Central memory CD8-positive, alpha-beta T cell (primary cell): Measurements from ENCODE around the gene EFNA1.
"Not testable (repeated sequence)": the region's sequence is repeated elsewhere in the genome, so short reads cannot be mapped to it uniquely, and the experiment has no call there.

Experiments used
- ATAC-seq: fragments of 150-1000 bp; cut with Tn5 transposase; replicated peaks from 2 replicates; pipeline ENCODE4 v1.10.0; 2022; ENCODE audit warnings: mild to moderate bottlenecking, moderate FRiP score, moderate number of reproducible peaks; ENCODE audit not compliant: poor library complexity, severe bottlenecking; ENCODE audit errors: extremely low read depth
- DNase-seq, 2 donors: peaks; one replicate each; pipeline ENCODE4 v3.0.0; 2021; ENCODE audit warnings: low spot score in 2 of 2
- H3K27ac Mint-ChIP-seq: one replicate; pipeline ENCODE4 v1.8.0; 2022; ENCODE audit warnings: low read depth, mild to moderate bottlenecking, moderate library complexity, mixed read lengths
- H3K27me3 Mint-ChIP-seq: one replicate; pipeline ENCODE4 v1.8.0; 2022; ENCODE audit warnings: mixed read lengths
- H3K36me3 Mint-ChIP-seq: one replicate; pipeline ENCODE4 v1.8.0; 2022; ENCODE audit warnings: mild to moderate bottlenecking, moderate library complexity, mixed read lengths; ENCODE audit not compliant: insufficient read depth
- H3K4me1 Mint-ChIP-seq: one replicate; pipeline ENCODE4 v1.8.0; 2022; ENCODE audit warnings: mixed read lengths
- H3K4me3 Mint-ChIP-seq: one replicate; pipeline ENCODE4 v1.8.0; 2022; ENCODE audit warnings: mild to moderate bottlenecking, moderate library complexity, mixed read lengths
- H3K9me3 Mint-ChIP-seq: one replicate; pipeline ENCODE4 v1.8.0; 2022; ENCODE audit warnings: mixed read lengths

Gene EFNA1

GRCh38 chr1:155131856-155132255 is 4.2 kb downstream of the EFNA1 start:
- Mint-ChIP-seq H3K4me3 (no peak overlapping the region), H3K27ac (no peak overlapping the region), H3K4me1 (peaks cover 41% of the 10 kb centered on the region), H3K36me3 (peaks cover 7% of the 10 kb centered on the region), H3K27me3 (peaks cover 38% of the 10 kb centered on the region), H3K9me3 (no peaks in the 10 kb centered on the region)
- no peak for DNase-seq
- no peak for ATAC-seq

DNA sequence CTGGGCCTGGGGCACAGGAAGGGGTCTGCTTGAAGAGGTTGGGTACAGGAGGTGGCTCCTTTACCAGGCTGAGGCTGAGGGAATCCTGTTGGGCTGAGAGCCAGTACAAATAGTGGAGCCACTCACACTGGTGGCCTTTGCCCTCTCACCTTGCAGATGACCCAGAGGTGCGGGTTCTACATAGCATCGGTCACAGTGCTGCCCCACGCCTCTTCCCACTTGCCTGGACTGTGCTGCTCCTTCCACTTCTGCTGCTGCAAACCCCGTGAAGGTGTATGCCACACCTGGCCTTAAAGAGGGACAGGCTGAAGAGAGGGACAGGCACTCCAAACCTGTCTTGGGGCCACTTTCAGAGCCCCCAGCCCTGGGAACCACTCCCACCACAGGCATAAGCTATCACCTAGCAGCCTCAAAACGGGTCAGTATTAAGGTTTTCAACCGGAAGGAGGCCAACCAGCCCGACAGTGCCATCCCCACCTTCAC is 6.2 kb downstream of the EFNA1 start:
- Mint-ChIP-seq H3K4me3 (peak overlapping the region; percentile 99), H3K27ac (no peak overlapping the region), H3K4me1 (peaks cover 36% of the 10 kb centered on the region), H3K27me3 (peaks cover 22% of the 10 kb centered on the region), H3K36me3 (peaks cover 7% of the 10 kb centered on the region), H3K9me3 (no peaks in the 10 kb centered on the region)
- no peak for ATAC-seq
- no peak for DNase-seq

DNA sequence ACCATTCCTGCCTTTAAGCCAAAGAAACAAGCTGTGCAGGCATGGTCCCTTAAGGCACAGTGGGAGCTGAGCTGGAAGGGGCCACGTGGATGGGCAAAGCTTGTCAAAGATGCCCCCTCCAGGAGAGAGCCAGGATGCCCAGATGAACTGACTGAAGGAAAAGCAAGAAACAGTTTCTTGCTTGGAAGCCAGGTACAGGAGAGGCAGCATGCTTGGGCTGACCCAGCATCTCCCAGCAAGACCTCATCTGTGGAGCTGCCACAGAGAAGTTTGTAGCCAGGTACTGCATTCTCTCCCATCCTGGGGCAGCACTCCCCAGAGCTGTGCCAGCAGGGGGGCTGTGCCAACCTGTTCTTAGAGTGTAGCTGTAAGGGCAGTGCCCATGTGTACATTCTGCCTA is 6.6 kb downstream of the EFNA1 start:
- Mint-ChIP-seq H3K9me3 (no peaks in the 10 kb centered on the region), H3K27ac (peak overlapping the region; percentile 100), H3K36me3 (peaks cover 7% of the 10 kb centered on the region), H3K4me3 (peak overlapping the region; percentile 99), H3K4me1 (peaks cover 33% of the 10 kb centered on the region), H3K27me3 (peaks cover 17% of the 10 kb centered on the region)
- no peak for ATAC-seq
- DNase-seq = no peak

- H3K27ac Mint-ChIP-seq = peak overlapping the region; percentile 100
- peaks cover 35% of the 10 kb centered on the region for H3K4me1 Mint-ChIP-seq
- peaks cover 11% of the 10 kb centered on the region for H3K27me3 Mint-ChIP-seq
- no peaks in the 10 kb centered on the region for H3K9me3 Mint-ChIP-seq
- H3K4me3 Mint-ChIP-seq = peak overlapping the region; percentile 99
- DNase-seq (no peak), ATAC-seq (no peak)
- peaks cover 7% of the 10 kb centered on the region for H3K36me3 Mint-ChIP-seq
These were observed 7.3 kb downstream of the EFNA1 start for GRCh38 chr1:155134880-155135414.

DNA sequence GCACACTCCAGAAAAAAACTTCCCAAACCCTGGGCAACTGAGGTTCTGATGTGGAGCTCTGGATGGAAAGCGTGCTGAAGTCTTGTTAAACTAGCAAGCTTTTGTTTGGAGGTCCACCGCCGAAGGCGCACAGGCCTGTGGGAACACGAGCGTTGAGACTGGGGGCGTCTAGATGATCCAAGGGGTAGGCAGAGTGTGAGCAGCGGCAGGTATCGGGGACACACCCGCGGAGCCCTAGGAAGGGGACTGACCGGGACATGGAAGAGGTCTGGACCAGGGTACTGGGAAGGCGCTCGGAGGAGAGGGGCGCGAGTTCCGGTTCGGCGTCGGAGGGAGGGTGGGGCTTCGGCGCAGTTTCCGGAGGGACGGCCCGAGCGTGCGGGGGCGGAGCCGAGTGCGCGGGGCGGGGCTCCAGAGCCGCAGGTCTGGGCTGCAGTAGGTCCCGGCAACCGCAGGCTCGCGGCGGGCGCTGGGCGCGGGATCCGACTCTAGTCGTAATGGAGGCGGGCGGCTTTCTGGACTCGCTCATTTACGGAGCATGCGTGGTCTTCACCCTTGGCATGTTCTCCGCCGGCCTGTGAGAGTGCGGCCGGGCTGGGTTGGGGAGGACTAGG is 7.8 kb downstream of the EFNA1 start, which contains the start of gene SLC50A1:
Gene SLC50A1 (plus strand): TSS at position 438 of the 614 bp plus-strand sequence. CDS start 60 bp downstream, at position 498.
- H3K4me1 Mint-ChIP-seq = peaks cover 41% of the 10 kb centered on the region
- peaks cover 8% of the 10 kb centered on the region for H3K27me3 Mint-ChIP-seq
- H3K36me3 Mint-ChIP-seq = peaks cover 9% of the 10 kb centered on the region
- no peaks in the 10 kb centered on the region for H3K9me3 Mint-ChIP-seq
- ATAC-seq (peak; percentile 83), DNase-seq (peak; percentile 84 to 90)
- H3K4me3 Mint-ChIP-seq = peak within 1 kb of the TSS; percentile 99
- peak within 1 kb of the TSS; percentile 100 for H3K27ac Mint-ChIP-seq

DNA sequence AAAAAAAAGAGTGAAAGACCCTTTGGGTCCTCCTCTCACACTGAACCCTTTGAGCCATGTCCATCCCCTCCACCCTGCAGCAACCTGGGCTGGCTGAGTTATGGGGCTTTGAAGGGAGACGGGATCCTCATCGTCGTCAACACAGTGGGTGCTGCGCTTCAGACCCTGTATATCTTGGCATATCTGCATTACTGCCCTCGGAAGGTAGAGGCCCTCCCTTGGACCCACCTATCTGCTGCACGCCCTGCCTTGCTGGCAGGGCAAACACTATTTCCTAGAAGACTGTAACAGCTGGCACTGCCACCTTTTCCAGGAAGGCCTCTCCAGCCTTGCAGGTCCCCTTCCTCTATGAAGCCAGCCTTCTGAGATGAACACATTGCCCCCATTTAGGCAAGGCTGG is 9.1 kb downstream of the EFNA1 start:
- peak overlapping the region; percentile 99 for H3K4me3 Mint-ChIP-seq
- H3K4me1 Mint-ChIP-seq = peaks cover 42% of the 10 kb centered on the region
- DNase-seq (no peak), ATAC-seq (no peak)
- H3K36me3 Mint-ChIP-seq = peaks cover 9% of the 10 kb centered on the region
- H3K27ac Mint-ChIP-seq = peak overlapping the region; percentile 100
- no peaks in the 10 kb centered on the region for H3K27me3 Mint-ChIP-seq
- H3K9me3 Mint-ChIP-seq = no peaks in the 10 kb centered on the region

GRCh38 chr1:155137154-155137949 is 9.7 kb downstream of the EFNA1 start:
- Mint-ChIP-seq H3K9me3 (no peaks in the 10 kb centered on the region), H3K36me3 (peaks cover 9% of the 10 kb centered on the region), H3K27ac (peak overlapping the region; percentile 100), H3K4me3 (peak overlapping the region; percentile 99), H3K27me3 (no peaks in the 10 kb centered on the region), H3K4me1 (peaks cover 42% of the 10 kb centered on the region)
- no peak for DNase-seq
- no peak for ATAC-seq

GRCh38 chr1:155139895-155140629 is 12.4 kb downstream of the EFNA1 start, which contains the start of gene DPM3:
TSS of gene DPM3 (minus strand) at chr1:155140531. CDS start at chr1:155140240, 291 bp downstream.
- no peaks in the 10 kb centered on the region for H3K9me3 Mint-ChIP-seq
- H3K36me3 Mint-ChIP-seq = peaks cover 9% of the 10 kb centered on the region
- peaks cover 36% of the 10 kb centered on the region for H3K4me1 Mint-ChIP-seq
- peak; percentile 66 for ATAC-seq
- H3K27me3 Mint-ChIP-seq = peaks cover under 1% of the 10 kb centered on the region
- DNase-seq = peak; percentile 69 to 72
- peak within 1 kb of the TSS; percentile 89 for H3K4me3 Mint-ChIP-seq
- H3K27ac Mint-ChIP-seq = peak within 1 kb of the TSS; percentile 85

GRCh38 chr1:155140630-155140953 is 12.9 kb downstream of the EFNA1 start:
- H3K27me3 Mint-ChIP-seq = peaks cover 6% of the 10 kb centered on the region
- H3K36me3 Mint-ChIP-seq = peaks cover 6% of the 10 kb centered on the region
- H3K4me1 Mint-ChIP-seq = peaks cover 31% of the 10 kb centered on the region
- DNase-seq (no peak), ATAC-seq (no peak)
- H3K27ac Mint-ChIP-seq = peak overlapping the region; percentile 85
- peak overlapping the region; percentile 89 for H3K4me3 Mint-ChIP-seq
- no peaks in the 10 kb centered on the region for H3K9me3 Mint-ChIP-seq

DNA sequence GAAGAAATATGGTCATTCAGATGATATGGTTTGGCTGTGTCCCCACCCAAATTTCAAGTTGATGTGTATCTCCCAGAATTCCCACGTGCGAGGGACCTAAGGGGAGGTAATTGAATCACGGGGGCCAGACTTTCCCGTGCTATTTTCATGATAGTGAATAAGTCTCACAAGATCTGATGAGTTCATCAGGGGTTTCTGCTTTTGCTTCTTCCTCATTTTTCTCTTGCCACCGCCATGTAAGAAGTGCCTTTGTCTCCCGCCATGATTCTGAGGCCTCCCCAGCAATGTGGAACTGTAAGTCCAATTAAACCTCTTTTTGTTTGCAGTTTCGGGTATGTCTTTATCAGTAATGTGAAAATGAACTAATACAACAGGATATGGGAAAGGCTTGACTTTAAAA is 14.1 kb downstream of the EFNA1 start:
- no peak overlapping the region for H3K27ac Mint-ChIP-seq
- no peaks in the 10 kb centered on the region for H3K9me3 Mint-ChIP-seq
- H3K4me1 Mint-ChIP-seq = peaks cover 21% of the 10 kb centered on the region
- H3K27me3 Mint-ChIP-seq = peaks cover 17% of the 10 kb centered on the region
- DNase-seq (no peak), ATAC-seq (no peak)
- H3K36me3 Mint-ChIP-seq = peaks cover 2% of the 10 kb centered on the region
- H3K4me3 Mint-ChIP-seq = peak overlapping the region; percentile 28

- Mint-ChIP-seq H3K4me1 (peaks cover 1% of the 10 kb centered on the region), H3K27ac (no peak overlapping the region), H3K9me3 (no peaks in the 10 kb centered on the region), H3K4me3 (no peak overlapping the region), H3K36me3 (no peaks in the 10 kb centered on the region), H3K27me3 (peaks cover 43% of the 10 kb centered on the region)
- no peak for DNase-seq
- no peak for ATAC-seq
These were observed 17.8 kb downstream of the EFNA1 start for GRCh38 chr1:155145491-155145890.

GRCh38 chr1:155155996-155156643 is 28.4 kb downstream of the EFNA1 start:
- H3K27ac Mint-ChIP-seq, H3K4me1 Mint-ChIP-seq, ATAC-seq, H3K9me3 Mint-ChIP-seq, DNase-seq, H3K4me3 Mint-ChIP-seq, H3K36me3 Mint-ChIP-seq: not testable (repeated sequence)
- peaks cover 10% of the 10 kb centered on the region for H3K27me3 Mint-ChIP-seq
